ENCODE measurements around the gene UNC5A.

DNA sequence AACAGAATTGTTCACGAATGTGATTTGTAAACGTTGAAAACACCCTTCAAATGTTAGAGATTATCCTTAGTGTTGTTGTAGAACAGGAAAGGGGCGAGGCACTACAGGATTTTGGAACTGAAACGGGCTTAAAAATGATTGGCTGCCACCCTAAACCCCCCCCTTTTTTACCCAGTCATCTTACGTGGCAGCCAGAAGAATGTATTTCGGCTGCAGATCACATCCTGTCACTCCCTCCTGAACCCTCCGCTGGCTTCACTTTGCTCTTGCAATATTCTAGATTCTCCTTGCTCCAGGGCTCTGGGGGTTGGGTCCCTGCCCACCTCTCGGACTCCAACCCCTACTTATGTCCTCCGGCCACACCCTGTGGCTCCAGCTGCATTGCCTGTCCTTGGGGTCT, 13.9 kb upstream of the UNC5A start:
- TF ChIP-seq ARNTL (CRISPR knock-in tag; IDR thresholded peaks at IDR 0.05; ENCODE audit: borderline replicate concordance, low read depth) (no peak), BACH2 (CRISPR knock-in tag; IDR thresholded peaks at IDR 0.05; ENCODE audit: borderline replicate concordance) (no peak), TCF4 (CRISPR knock-in tag; IDR thresholded peaks at IDR 0.05; ENCODE audit: borderline replicate concordance) (no peak), ZNF70 (CRISPR knock-in tag; IDR thresholded peaks at IDR 0.05) (no peak), ZFP30 (CRISPR knock-in tag; IDR thresholded peaks at IDR 0.05) (no peak), ZFP3 (CRISPR knock-in tag; IDR thresholded peaks at IDR 0.05) (no peak), GLIS3 (CRISPR knock-in tag; IDR thresholded peaks at IDR 0.05) (no peak), ISL1 (CRISPR knock-in tag; IDR thresholded peaks at IDR 0.05) (no peak)
- TF ChIP-seq, protein P1, sequence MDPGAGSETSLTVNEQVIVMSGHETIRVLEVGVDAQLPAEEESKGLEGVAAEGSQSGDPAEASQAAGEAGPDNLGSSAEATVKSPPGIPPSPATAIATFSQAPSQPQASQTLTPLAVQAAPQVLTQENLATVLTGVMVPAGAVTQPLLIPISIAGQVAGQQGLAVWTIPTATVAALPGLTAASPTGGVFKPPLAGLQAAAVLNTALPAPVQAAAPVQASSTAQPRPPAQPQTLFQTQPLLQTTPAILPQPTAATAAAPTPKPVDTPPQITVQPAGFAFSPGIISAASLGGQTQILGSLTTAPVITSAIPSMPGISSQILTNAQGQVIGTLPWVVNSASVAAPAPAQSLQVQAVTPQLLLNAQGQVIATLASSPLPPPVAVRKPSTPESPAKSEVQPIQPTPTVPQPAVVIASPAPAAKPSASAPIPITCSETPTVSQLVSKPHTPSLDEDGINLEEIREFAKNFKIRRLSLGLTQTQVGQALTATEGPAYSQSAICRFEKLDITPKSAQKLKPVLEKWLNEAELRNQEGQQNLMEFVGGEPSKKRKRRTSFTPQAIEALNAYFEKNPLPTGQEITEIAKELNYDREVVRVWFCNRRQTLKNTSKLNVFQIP (CRISPR knock-in tag; IDR thresholded peaks at IDR 0.05; ENCODE audit: borderline replicate concordance, low read depth): no peak
- TF ChIP-seq, protein P2, sequence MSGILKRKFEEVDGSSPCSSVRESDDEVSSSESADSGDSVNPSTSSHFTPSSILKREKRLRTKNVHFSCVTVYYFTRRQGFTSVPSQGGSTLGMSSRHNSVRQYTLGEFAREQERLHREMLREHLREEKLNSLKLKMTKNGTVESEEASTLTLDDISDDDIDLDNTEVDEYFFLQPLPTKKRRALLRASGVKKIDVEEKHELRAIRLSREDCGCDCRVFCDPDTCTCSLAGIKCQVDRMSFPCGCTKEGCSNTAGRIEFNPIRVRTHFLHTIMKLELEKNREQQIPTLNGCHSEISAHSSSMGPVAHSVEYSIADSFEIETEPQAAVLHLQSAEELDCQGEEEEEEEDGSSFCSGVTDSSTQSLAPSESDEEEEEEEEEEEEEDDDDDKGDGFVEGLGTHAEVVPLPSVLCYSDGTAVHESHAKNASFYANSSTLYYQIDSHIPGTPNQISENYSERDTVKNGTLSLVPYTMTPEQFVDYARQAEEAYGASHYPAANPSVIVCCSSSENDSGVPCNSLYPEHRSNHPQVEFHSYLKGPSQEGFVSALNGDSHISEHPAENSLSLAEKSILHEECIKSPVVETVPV (CRISPR knock-in tag; IDR thresholded peaks at IDR 0.05): no peak

Measured in SK-N-SH treated with all-trans-retinoic acid at 6 μM for 48 hours (cell line).